MCF 10A (cell line): ENCODE results near the gene GET4. TPM values are rescaled to one million over a fixed set of nuclear protein-coding genes. Genes with fewer than 3 reads are reported as not detected.

Experiments used
- BruUV-seq: library from RNA; stranded (reverse); fragments of 400-500 nt; replicated peaks from 2 replicates; lab custom pipeline; 2021; lab: Mats Ljungman, UMichigan
- CTCF ChIA-PET: fragments of 300-600 bp; sonication (Branson Sonifier 250); formaldehyde crosslinking; extraction: SDS; loops from one replicate; lab custom pipeline; 2021; ENCODE audit warnings: antibody characterized with exemption, inconsistent platforms; lab: Yijun Ruan, JAX
- POLR2A ChIA-PET: fragments of 300-600, 350-650 bp; sonication (Branson Sonifier 250); formaldehyde crosslinking; extraction: SDS; loops from one replicate; lab custom pipeline; 2020; ENCODE audit warnings: antibody characterized with exemption, inconsistent platforms; lab: Yijun Ruan, JAX
- DNase-seq: peaks from one replicate; pipeline ENCODE4 v3.0.0-alpha.2; 2018; ENCODE audit not compliant: unreplicated experiment
- H3K27ac Mint-ChIP-seq: one replicate; pipeline ENCODE4 v1.8.0; 2022; ENCODE audit warnings: mild to moderate bottlenecking, low read depth, mixed read lengths; ENCODE audit not compliant: unreplicated experiment
- H3K27me3 Mint-ChIP-seq: one replicate; pipeline ENCODE4 v1.8.0; 2022; ENCODE audit warnings: mixed read lengths; ENCODE audit not compliant: insufficient read depth, unreplicated experiment
- H3K36me3 Mint-ChIP-seq: one replicate; pipeline ENCODE4 v1.8.0; 2022; ENCODE audit warnings: mild to moderate bottlenecking, moderate library complexity, mixed read lengths; ENCODE audit not compliant: insufficient read depth, unreplicated experiment
- H3K4me1 Mint-ChIP-seq: one replicate; pipeline ENCODE4 v1.8.0; 2022; ENCODE audit warnings: mixed read lengths; ENCODE audit not compliant: insufficient read depth, unreplicated experiment
- H3K4me3 Mint-ChIP-seq: one replicate; pipeline ENCODE4 v1.8.0; 2022; ENCODE audit warnings: mild to moderate bottlenecking, moderate library complexity, mixed read lengths; ENCODE audit not compliant: unreplicated experiment
- H3K9me3 Mint-ChIP-seq: one replicate; pipeline ENCODE4 v1.8.0; 2022; ENCODE audit warnings: mixed read lengths; ENCODE audit not compliant: unreplicated experiment
- CTCF ChIP-seq: fragments of 200-600 bp; IDR thresholded peaks from one replicate; pipeline ENCODE4 v1.8.0; 2022; ENCODE audit warnings: antibody characterized with exemption, mild to moderate bottlenecking; ENCODE audit not compliant: unreplicated experiment
- intact Hi-C: fragments of 100-400 bp; cut with micrococcal nuclease; formaldehyde crosslinking; loops from 2 replicates; pipeline ENCODE4 v1.14.1; 2022
- total RNA-seq: library from RNA; stranded (reverse); gene quantifications from 2 replicates; pipeline ENCODE4 v1.2.3, GENCODE V29; 2022

GET4 gene
- total RNA-seq, 1 experiment from 2014 or later: 32.6 TPM

- no peaks in the 10 kb centered on the region for H3K27me3 Mint-ChIP-seq
- no peak overlapping the region for H3K27ac Mint-ChIP-seq
- intact Hi-C loops: no loop called here
- peaks cover 30% of the 10 kb centered on the region for H3K36me3 Mint-ChIP-seq
- ChIA-PET POLR2A (interaction anchor here (1.6 kb wide), 1 partner anchor 10 kb away, joined by 3 read pairs; no protein-coding TSS in a partner anchor), CTCF (no interaction called here)
- no peaks in the 10 kb centered on the region for H3K4me1 Mint-ChIP-seq
- BruUV-seq: no TSS peak
- DNase-seq: no peak
- no peak overlapping the region for H3K4me3 Mint-ChIP-seq
- H3K9me3 Mint-ChIP-seq: no peaks in the 10 kb centered on the region
- TF ChIP-seq CTCF: no peak
Observed at GRCh38 chr7:885261-885892, 9.0 kb downstream of the GET4 start.

GRCh38 chr7:885893-886625 is 9.7 kb downstream of the GET4 start:
- Mint-ChIP-seq H3K4me3 (no peak overlapping the region), H3K4me1 (no peaks in the 10 kb centered on the region), H3K27ac (no peak overlapping the region), H3K27me3 (no peaks in the 10 kb centered on the region), H3K36me3 (peaks cover 37% of the 10 kb centered on the region), H3K9me3 (no peaks in the 10 kb centered on the region)
- no TSS peak for BruUV-seq
- ChIA-PET CTCF (interaction anchor here (0.9 kb wide), 1 partner anchor 137 kb away, joined by 3 read pairs; no protein-coding TSS in a partner anchor), POLR2A (interaction anchor here (1.6 kb wide), 1 partner anchor 11 kb away, joined by 3 read pairs; no protein-coding TSS in a partner anchor)
- intact Hi-C loops: no loop called here
- DNase-seq: no peak
- TF ChIP-seq CTCF: no peak

GRCh38 chr7:886626-887487 is 10.5 kb downstream of the GET4 start:
- BruUV-seq: no TSS peak
- Mint-ChIP-seq H3K4me1 (no peaks in the 10 kb centered on the region), H3K9me3 (no peaks in the 10 kb centered on the region), H3K36me3 (peaks cover 42% of the 10 kb centered on the region), H3K4me3 (no peak overlapping the region), H3K27me3 (no peaks in the 10 kb centered on the region), H3K27ac (no peak overlapping the region)
- no peak for TF ChIP-seq CTCF
- CTCF ChIA-PET: interaction anchor here (0.9 kb wide), 1 partner anchor 136 kb away, joined by 3 read pairs; no protein-coding TSS in a partner anchor
- DNase-seq: no peak
- intact Hi-C loops: no loop called here
- POLR2A ChIA-PET: no interaction called here

GRCh38 chr7:887488-887820 is 11.1 kb downstream of the GET4 start:
- no peak for DNase-seq
- Mint-ChIP-seq H3K36me3 (peaks cover 46% of the 10 kb centered on the region), H3K9me3 (no peaks in the 10 kb centered on the region), H3K4me3 (no peak overlapping the region), H3K27me3 (no peaks in the 10 kb centered on the region), H3K4me1 (peaks cover 3% of the 10 kb centered on the region), H3K27ac (no peak overlapping the region)
- ChIA-PET CTCF (interaction anchor here (0.9 kb wide), 1 partner anchor 135 kb away, joined by 3 read pairs; no protein-coding TSS in a partner anchor), POLR2A (no interaction called here)
- TF ChIP-seq CTCF: no peak
- BruUV-seq: no TSS peak
- intact Hi-C loops: no loop called here
